T-helper 17 cell (primary cell): ENCODE measurements around the gene TMEM120A. TPM values are rescaled to one million over a fixed set of nuclear protein-coding genes. Genes with fewer than 3 reads are reported as not detected.

Source experiments
- ATAC-seq: fragments of 150-1000 bp; cut with Tn5 transposase; 2 replicates; pipeline ENCODE4 v1.10.0; 2021; ENCODE audit warnings: mild to moderate bottlenecking, moderate library complexity
- DNase-seq, 3 donors: peaks; one replicate each; pipeline versions ENCODE4 v3.0.0 to v3.0.0-alpha.2; 2020 to 2021
- H3K9me3 ChIP-seq: one replicate; pipeline ENCODE4 v1.7.0; 2013; ENCODE audit warnings: low read length, mild to moderate bottlenecking; ENCODE audit not compliant: control insufficient read depth, poor library complexity, severe bottlenecking
- H3K27ac Mint-ChIP-seq: one replicate; pipeline ENCODE4 v1.8.0; 2022; ENCODE audit warnings: mild to moderate bottlenecking, moderate library complexity, mixed read lengths
- H3K27me3 Mint-ChIP-seq: one replicate; pipeline ENCODE4 v1.8.0; 2022; ENCODE audit warnings: mixed read lengths
- H3K36me3 Mint-ChIP-seq: one replicate; pipeline ENCODE4 v1.8.0; 2022; ENCODE audit warnings: low read depth, mixed read lengths
- H3K4me1 Mint-ChIP-seq: one replicate; pipeline ENCODE4 v1.8.0; 2022; ENCODE audit warnings: mild to moderate bottlenecking, mixed read lengths
- H3K4me3 Mint-ChIP-seq: one replicate; pipeline ENCODE4 v1.8.0; 2022; ENCODE audit warnings: mild to moderate bottlenecking, moderate library complexity, mixed read lengths
- total RNA-seq, 4 donors: library from RNA in 2 of 4; stranded (reverse) in 2 of 4; gene quantifications; one replicate each; pipeline ENCODE4 v1.2.3 and lab custom pipeline; 2022 to 2026

Gene TMEM120A
- total RNA-seq, 2 donors from 2014 or later = 21.7 to 27.0 TPM

DNA sequence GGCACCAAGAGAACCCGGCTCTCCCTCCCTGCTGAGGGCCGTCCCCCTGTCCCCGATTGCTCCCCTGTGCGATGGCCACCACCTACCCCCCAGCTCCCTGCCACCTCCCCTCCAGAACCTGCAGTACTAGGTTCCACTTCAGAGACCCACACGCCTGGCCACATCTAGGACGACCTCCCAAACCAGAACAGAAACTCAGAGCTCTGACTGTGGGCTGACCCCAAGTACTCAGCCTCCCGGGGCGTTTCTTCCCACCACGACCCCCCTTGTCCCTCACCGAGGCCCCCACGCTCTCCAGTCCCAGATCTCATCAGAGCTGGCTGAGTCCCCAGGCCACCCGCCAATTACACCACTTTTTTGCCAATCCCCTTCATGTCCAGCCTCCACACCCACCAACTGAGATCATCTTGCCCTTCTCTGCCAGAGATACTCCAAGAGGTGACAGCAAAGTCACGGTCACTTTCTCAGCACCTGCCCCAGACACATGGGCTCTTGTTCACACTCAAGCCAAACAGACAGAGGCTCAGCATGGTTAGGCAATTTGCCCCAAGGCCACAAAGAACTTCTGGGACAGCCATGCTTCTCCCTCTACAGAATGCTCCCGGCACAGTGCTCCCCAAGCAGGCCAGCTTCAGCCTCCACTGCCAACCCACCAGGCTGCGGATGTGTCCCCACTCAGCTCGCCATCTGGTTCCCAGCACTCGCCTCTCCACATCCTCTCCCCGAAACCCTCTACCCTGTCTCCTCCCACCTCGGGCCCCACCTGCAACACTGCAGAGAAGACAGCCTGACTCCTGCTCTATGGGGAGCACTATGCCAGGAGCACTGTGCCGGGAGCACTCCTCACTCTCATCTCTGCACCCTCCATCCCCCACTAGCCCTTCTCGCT, 4.7 kb downstream of the TMEM120A start:
- H3K9me3 ChIP-seq = no peaks in the 10 kb centered on the region
- H3K4me1 Mint-ChIP-seq = peaks cover 30% of the 10 kb centered on the region
- H3K36me3 Mint-ChIP-seq = no peaks in the 10 kb centered on the region
- no peak for DNase-seq
- ATAC-seq = no peak
- H3K27me3 Mint-ChIP-seq = no peaks in the 10 kb centered on the region
- no peak overlapping the region for H3K4me3 Mint-ChIP-seq
- H3K27ac Mint-ChIP-seq = peak overlapping the region; percentile 89

- H3K9me3 ChIP-seq = no peaks in the 10 kb centered on the region
- peak overlapping the region; percentile 89 for H3K27ac Mint-ChIP-seq
- no peak for DNase-seq
- no peak for ATAC-seq
- H3K27me3 Mint-ChIP-seq = no peaks in the 10 kb centered on the region
- H3K4me3 Mint-ChIP-seq = no peak overlapping the region
- H3K36me3 Mint-ChIP-seq = no peaks in the 10 kb centered on the region
- H3K4me1 Mint-ChIP-seq = peaks cover 30% of the 10 kb centered on the region
These were observed 5.6 kb downstream of the TMEM120A start for GRCh38 chr7:75988568-75989499.

DNA sequence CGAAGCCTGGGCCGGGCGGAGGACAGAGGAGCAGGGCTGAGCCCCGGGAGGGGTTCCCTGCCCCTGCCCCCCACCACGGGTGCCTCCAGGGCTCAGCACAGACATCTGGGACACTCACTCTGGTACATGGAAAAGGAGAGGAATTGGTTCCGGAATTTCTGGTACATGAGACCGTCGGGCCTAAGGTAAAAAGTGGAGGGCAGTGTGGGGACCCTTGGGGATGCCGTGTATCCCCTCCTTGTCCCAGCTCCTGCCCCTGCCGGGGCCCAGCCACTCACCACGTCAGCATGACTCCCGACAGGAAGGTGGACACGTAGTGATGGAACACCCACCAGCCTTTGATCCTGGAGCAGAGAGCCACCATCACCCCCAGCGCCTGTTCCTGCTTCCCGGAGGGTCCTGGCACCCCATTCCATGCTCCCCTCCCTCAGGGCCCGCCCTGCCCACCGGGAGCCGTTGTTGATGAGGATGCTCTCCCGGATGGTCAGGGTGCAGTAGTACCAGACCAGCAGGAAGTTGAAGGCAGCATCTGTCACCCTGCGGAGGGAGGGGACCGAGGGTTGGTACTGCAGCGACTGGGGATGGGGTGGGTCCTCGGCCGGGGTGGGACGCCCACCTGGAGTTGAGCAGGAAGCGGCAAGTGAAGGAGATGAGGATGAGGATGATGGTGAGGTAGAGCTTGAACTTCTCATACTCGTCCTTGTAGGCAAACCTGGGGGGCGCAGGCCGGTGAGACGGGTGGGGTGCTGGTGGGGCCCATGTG, 6.4 kb downstream of the TMEM120A start:
- no peak for ATAC-seq
- peaks cover 23% of the 10 kb centered on the region for H3K4me1 Mint-ChIP-seq
- H3K9me3 ChIP-seq = no peaks in the 10 kb centered on the region
- H3K27me3 Mint-ChIP-seq = no peaks in the 10 kb centered on the region
- peak overlapping the region; percentile 47 for H3K27ac Mint-ChIP-seq
- H3K36me3 Mint-ChIP-seq = no peaks in the 10 kb centered on the region
- DNase-seq = no peak
- H3K4me3 Mint-ChIP-seq = no peak overlapping the region

DNA sequence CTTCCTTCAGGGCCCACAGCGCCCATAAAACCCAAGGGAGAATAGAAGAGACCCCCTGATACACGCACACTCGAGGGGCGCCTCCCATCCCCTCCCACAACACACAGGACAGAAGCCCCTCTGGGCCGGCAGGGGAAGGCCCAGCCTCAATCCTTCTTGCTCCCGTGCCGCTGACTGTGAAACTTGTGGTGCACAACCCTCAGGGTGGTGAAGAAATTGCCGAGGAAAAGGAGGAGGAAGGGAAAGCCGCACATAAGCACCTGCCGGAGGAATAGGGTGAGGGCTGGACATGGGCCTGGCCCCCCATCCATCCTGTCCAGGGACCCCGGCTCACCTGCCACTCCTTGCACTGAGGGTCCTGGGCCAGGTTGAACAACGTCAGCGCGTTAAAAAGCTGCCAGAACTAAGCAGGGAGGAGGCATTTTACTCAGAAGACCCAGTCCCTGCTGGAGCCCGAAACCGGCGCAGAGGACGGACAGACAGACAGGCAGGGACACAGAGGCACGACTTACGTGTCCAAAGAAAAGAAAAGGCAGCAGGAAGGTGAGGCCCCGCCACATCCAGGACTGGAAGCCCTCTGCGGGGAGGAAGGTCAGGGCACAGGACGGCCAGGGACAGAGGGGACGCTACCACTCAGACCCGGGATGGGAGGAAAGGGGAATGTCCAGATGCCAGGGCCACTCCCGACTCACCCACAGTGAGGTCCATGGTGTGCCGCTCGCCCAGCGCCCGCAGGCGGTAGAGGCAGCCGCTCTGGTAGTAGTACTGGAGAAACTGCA, 7.2 kb downstream of the TMEM120A start:
- ATAC-seq = no peak

GRCh38 chr7:75986147-75986781, 8.1 kb downstream of the TMEM120A start:
- ATAC-seq (no peak), DNase-seq (no peak)
- no peaks in the 10 kb centered on the region for H3K27me3 Mint-ChIP-seq
- no peaks in the 10 kb centered on the region for H3K36me3 Mint-ChIP-seq
- H3K27ac Mint-ChIP-seq = no peak overlapping the region
- no peak overlapping the region for H3K4me3 Mint-ChIP-seq
- peaks cover 20% of the 10 kb centered on the region for H3K4me1 Mint-ChIP-seq
- no peaks in the 10 kb centered on the region for H3K9me3 ChIP-seq

More for the DNA sequence above, 7.2 kb downstream of the TMEM120A start:
- Mint-ChIP-seq H3K27me3 (no peaks in the 10 kb centered on the region), H3K36me3 (no peaks in the 10 kb centered on the region), H3K4me3 (no peak overlapping the region), H3K27ac (peak overlapping the region; percentile 47), H3K4me1 (peaks cover 22% of the 10 kb centered on the region)
- H3K9me3 ChIP-seq = no peaks in the 10 kb centered on the region
- DNase-seq = no peak

DNA sequence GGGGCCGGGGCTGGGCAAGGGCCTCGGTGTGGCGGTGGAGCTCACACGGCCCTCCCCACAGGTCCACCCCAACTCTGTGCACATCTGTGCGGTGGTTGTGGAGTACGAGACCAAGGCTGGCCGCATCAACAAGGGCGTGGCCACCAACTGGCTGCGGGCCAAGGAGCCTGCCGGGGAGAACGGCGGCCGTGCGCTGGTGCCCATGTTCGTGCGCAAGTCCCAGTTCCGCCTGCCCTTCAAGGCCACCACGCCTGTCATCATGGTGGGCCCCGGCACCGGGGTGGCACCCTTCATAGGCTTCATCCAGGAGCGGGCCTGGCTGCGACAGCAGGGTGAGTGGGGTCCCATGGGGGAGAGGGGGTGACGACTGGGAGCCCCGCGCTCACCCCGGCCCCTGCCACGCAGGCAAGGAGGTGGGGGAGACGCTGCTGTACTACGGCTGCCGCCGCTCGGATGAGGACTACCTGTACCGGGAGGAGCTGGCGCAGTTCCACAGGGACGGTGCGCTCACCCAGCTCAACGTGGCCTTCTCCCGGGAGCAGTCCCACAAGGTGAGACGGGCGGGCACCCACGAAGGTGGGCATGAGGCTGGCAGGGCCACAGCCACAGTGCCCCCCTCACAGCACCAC, 8.8 kb downstream of the TMEM120A start:
- no peak overlapping the region for H3K27ac Mint-ChIP-seq
- no peak overlapping the region for H3K4me3 Mint-ChIP-seq
- no peaks in the 10 kb centered on the region for H3K36me3 Mint-ChIP-seq
- DNase-seq = no peak
- peaks cover 17% of the 10 kb centered on the region for H3K4me1 Mint-ChIP-seq
- H3K27me3 Mint-ChIP-seq = no peaks in the 10 kb centered on the region
- H3K9me3 ChIP-seq = no peaks in the 10 kb centered on the region
- no peak for ATAC-seq

GRCh38 chr7:75985009-75985517, 9.3 kb downstream of the TMEM120A start:
- H3K4me1 Mint-ChIP-seq = peaks cover 12% of the 10 kb centered on the region
- H3K27me3 Mint-ChIP-seq = no peaks in the 10 kb centered on the region
- no peak for ATAC-seq
- no peak for DNase-seq
- no peaks in the 10 kb centered on the region for H3K9me3 ChIP-seq
- H3K36me3 Mint-ChIP-seq = no peaks in the 10 kb centered on the region
- H3K27ac Mint-ChIP-seq = no peak overlapping the region
- no peak overlapping the region for H3K4me3 Mint-ChIP-seq

DNA sequence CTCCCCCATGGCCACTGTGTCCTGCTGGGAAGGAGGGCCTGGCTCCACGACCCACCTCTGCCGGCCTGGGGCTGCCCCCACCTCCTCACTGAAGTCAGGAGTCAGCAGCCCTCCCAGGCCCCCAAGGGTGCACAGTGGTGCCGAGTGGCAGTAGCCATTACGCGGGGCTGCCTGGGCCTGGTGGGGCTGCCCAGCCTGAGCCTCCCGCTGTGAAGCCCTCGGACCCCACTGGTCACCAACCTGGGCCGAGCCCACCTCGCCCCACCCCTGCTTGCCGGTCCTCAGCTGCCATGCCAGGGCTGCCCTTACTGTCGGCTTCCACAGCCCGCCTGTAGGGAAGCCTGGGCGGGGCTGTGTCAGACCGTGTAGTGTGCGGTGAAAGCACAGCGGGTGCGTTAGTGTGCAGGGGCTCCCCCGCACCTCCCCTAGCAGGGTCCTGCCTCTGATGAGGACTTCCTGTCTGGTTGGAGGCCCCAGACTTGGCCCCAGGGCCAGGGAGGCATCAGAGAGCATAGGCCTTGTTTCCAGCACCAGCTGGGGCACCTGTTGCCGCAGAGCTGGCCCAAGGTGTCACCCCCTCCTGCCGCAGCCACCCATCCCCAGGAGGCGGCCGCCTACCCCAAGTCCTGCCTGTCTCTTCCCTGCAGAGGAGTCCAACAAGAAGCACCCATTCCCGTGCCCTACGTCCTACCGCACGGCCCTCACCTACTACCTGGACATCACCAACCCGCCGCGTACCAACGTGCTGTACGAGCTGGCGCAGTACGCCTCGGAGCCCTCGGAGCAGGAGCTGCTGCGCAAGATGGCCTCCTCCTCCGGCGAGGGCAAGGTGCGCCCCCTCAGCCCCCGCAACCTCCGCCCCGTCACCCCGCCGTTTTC, 10.0 kb downstream of the TMEM120A start:
- ATAC-seq = no peak
- Mint-ChIP-seq H3K27ac (no peak overlapping the region), H3K4me3 (no peak overlapping the region), H3K36me3 (no peaks in the 10 kb centered on the region), H3K27me3 (no peaks in the 10 kb centered on the region), H3K4me1 (peaks cover 6% of the 10 kb centered on the region)
- DNase-seq = no peak
- H3K9me3 ChIP-seq = no peaks in the 10 kb centered on the region

GRCh38 chr7:75983471-75984129, 10.8 kb downstream of the TMEM120A start:
- no peaks in the 10 kb centered on the region for H3K36me3 Mint-ChIP-seq
- peaks cover 6% of the 10 kb centered on the region for H3K4me1 Mint-ChIP-seq
- DNase-seq (no peak), ATAC-seq (no peak)
- no peak overlapping the region for H3K27ac Mint-ChIP-seq
- no peaks in the 10 kb centered on the region for H3K27me3 Mint-ChIP-seq
- H3K4me3 Mint-ChIP-seq = no peak overlapping the region
- H3K9me3 ChIP-seq = no peaks in the 10 kb centered on the region

DNA sequence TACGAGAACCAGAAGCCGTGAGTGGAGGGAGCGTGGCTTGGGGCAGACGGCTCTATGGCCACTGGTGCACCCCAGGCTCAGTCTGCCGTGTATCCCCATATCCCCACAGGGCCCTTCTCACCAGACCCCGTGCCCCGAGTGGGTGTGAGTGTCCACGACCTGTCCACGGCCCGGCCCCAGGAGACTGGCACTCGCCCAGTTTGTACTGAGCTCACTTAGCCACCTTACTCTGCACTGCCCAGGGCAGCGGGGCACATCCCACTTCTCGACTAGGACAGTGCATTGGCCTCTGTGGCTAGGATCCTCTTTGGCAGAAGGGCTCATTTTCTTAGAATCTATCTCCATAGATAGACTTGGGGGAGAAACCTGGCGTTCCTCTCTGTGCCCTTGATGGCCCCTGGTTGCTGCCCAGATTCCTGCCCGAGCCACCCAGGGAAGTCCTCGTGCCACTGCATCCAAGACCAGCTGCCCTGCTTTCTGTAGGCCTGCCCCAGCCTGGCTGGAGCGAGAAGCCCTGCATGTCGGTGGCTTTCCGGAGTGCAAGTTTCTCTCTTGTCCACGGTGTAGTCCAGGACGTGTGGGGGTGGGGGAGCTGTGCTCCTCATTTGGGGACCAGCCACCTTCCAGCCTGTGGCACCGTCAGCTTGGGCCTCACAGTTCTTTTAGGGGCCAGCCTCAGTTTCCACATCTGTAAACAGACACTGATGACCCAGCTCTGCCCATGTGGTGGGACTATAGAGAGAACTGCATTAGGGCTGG, 11.9 kb downstream of the TMEM120A start:
- H3K4me3 Mint-ChIP-seq = no peak overlapping the region
- H3K27ac Mint-ChIP-seq = no peak overlapping the region
- no peaks in the 10 kb centered on the region for H3K36me3 Mint-ChIP-seq
- no peaks in the 10 kb centered on the region for H3K27me3 Mint-ChIP-seq
- ATAC-seq = no peak
- peaks cover 3% of the 10 kb centered on the region for H3K4me1 Mint-ChIP-seq
- H3K9me3 ChIP-seq = no peaks in the 10 kb centered on the region
- DNase-seq = no peak
